Stomach (tissue), 19 donors: ENCODE data around the gene IRAK1. TPM values are rescaled to one million over a fixed set of nuclear protein-coding genes. Genes with fewer than 3 reads are reported as not detected.

Source experiments
- DNase-seq, 2 donors: peaks; one replicate each; pipeline versions ENCODE4 v3.0.0 to v3.0.0-alpha.2; 2013 to 2019
- H3K27ac ChIP-seq, 5 donors: fragments of 200-600 bp in 4 of 5; sonication (generic) in 4 of 5; one replicate each; pipeline ENCODE4 v1.5.1; 2013 to 2019; ENCODE audit warnings: mild to moderate bottlenecking in 1 of 5, moderate library complexity in 1 of 5
- H3K27me3 ChIP-seq, 3 donors: fragments of 200-600 bp; sonication (generic); one replicate each; pipeline ENCODE4 v1.5.1; 2017 to 2019; ENCODE audit warnings: mixed run types in 1 of 3
- H3K36me3 ChIP-seq, 4 donors: fragments of 200-600 bp; sonication (generic); 1 replicate in 3 of 4; 2 replicates in 1 of 4; pipeline ENCODE4 v1.5.1; 2016 to 2019
- H3K4me1 ChIP-seq, 4 donors: fragments of 200-600 bp; sonication (generic); one replicate each; pipeline ENCODE4 v1.5.1; 2016 to 2019
- H3K4me3 ChIP-seq, 4 donors: fragments of 200-600 bp; sonication (generic) in 3 of 4; one replicate each; pipeline ENCODE4 v1.5.1; 2016 to 2019; ENCODE audit warnings: mild to moderate bottlenecking in 1 of 4
- H3K9me3 ChIP-seq, 4 donors: fragments of 200-600 bp; sonication (generic); one replicate each; pipeline ENCODE4 v1.5.1; 2016 to 2019
- CTCF ChIP-seq, 7 experiments: fragments of 450-650 bp in 4 of 7; fragments of 200-600 bp in 3 of 7; sonication (generic) in 3 of 7; IDR thresholded peaks; one replicate each; pipeline ENCODE4 v1.5.1; 2016 to 2019; ENCODE audit warnings: antibody characterized with exemption in 7 of 7, control low read depth in 2 of 7, mild to moderate bottlenecking in 1 of 7
- EP300 ChIP-seq: sonication (generic); formaldehyde crosslinking; IDR thresholded peaks from one replicate; pipeline ENCODE4 v1.6.1; 2017; ENCODE audit warnings: antibody characterized with exemption
- POLR2A ChIP-seq, 4 donors: fragments of 450-650 bp; IDR thresholded peaks; one replicate each; pipeline ENCODE4 v1.6.1; 2016; ENCODE audit warnings: antibody characterized with exemption in 4 of 4, control low read depth in 2 of 4, mild to moderate bottlenecking in 1 of 4, moderate library complexity in 1 of 4
- POLR2AphosphoS5 ChIP-seq, 3 donors: sonication (generic); formaldehyde crosslinking; IDR thresholded peaks; one replicate each; pipeline ENCODE4 v1.6.1; 2016; ENCODE audit warnings: antibody characterized with exemption in 3 of 3
- WGBS, 5 donors: extraction: QIAGEN DNeasy Blood & Tissue Kit in 3 of 5; methylation state at CpG; one replicate each; pipeline versions ENCODE4 v1.1.5 to v1.1.7; 2013 to 2018; 5-methylcytosine and 5-hydroxymethylcytosine counted together
- intact Hi-C: fragments of 100-400 bp; cut with DNase I; formaldehyde crosslinking; loops from one replicate; pipeline ENCODE4 v1.15.1; 2023; ENCODE audit warnings: low total_unique reads
- long read RNA-seq, 10 donors: transcript quantifications; one replicate each; lab custom pipeline, GENCODE V29; 2026
- polyA plus RNA-seq, 3 donors: library from polyadenylated mRNA; stranded (reverse); fragments of 200-250 nt; gene quantifications; one replicate each; pipeline ENCODE4 v1.2.3, GENCODE V29; 2013
- total RNA-seq, 5 donors: library from RNA; depleted of rRNA; stranded (reverse); fragments of >200 nt; gene quantifications; one replicate each; pipeline versions ENCODE4 v1.1.0 to v1.2.3, GENCODE V29; 2014 to 2016
- donor health status: healthy with polysubstance abuse.
- donor health status: Bipolar disorder and iron deficiency.
- donor health status: healthy.

IRAK1 gene
- 100 to 1,000 TPM in 2 of 5 donors, 10 to 100 TPM in 3; 25.5 to 211 (median 75.2) TPM for total RNA-seq
- 10 to 100 TPM; 52.1 to 73.9 (median 59.1) TPM for polyA plus RNA-seq
- long read RNA-seq, donor 1, partial matches to known transcripts, result 0 of 2 reads
- long read RNA-seq, donor 1, other reads (novel, unspliced or antisense), result 0 of 2 reads
- long read RNA-seq, donor 2, partial matches to known transcripts, result 0 of 5 reads
- long read RNA-seq, donor 2, other reads (novel, unspliced or antisense), result 0 of 5 reads
- long read RNA-seq, donor 3, partial matches to known transcripts, result 0 of 2 reads
- long read RNA-seq, donor 3, other reads (novel, unspliced or antisense), result 0 of 2 reads
- long read RNA-seq, donor 4, result 0 reads
- long read RNA-seq, donor 5, partial matches to known transcripts, result 5 of 5 reads
- long read RNA-seq, donor 5, other reads (novel, unspliced or antisense), result 0 of 5 reads
- long read RNA-seq, donor 6, transcript IRAK1-203 (14 exons, 3,666 nt), result major isoform, 7 of 26 reads
- long read RNA-seq, donor 6, partial matches to known transcripts, result 14 of 26 reads
- long read RNA-seq, donor 6, other reads (novel, unspliced or antisense), result 0 of 26 reads
- long read RNA-seq, donor 7, partial matches to known transcripts, result 0 of 3 reads
- long read RNA-seq, donor 7, other reads (novel, unspliced or antisense), result 0 of 3 reads
- long read RNA-seq, donor 8, partial matches to known transcripts, result 0 of 4 reads
- long read RNA-seq, donor 8, other reads (novel, unspliced or antisense), result 0 of 4 reads
- long read RNA-seq, donor 9, result 0 reads
- long read RNA-seq, donor 10, partial matches to known transcripts, result 0 of 1 reads
- long read RNA-seq, donor 10, other reads (novel, unspliced or antisense), result 0 of 1 reads

DNA sequence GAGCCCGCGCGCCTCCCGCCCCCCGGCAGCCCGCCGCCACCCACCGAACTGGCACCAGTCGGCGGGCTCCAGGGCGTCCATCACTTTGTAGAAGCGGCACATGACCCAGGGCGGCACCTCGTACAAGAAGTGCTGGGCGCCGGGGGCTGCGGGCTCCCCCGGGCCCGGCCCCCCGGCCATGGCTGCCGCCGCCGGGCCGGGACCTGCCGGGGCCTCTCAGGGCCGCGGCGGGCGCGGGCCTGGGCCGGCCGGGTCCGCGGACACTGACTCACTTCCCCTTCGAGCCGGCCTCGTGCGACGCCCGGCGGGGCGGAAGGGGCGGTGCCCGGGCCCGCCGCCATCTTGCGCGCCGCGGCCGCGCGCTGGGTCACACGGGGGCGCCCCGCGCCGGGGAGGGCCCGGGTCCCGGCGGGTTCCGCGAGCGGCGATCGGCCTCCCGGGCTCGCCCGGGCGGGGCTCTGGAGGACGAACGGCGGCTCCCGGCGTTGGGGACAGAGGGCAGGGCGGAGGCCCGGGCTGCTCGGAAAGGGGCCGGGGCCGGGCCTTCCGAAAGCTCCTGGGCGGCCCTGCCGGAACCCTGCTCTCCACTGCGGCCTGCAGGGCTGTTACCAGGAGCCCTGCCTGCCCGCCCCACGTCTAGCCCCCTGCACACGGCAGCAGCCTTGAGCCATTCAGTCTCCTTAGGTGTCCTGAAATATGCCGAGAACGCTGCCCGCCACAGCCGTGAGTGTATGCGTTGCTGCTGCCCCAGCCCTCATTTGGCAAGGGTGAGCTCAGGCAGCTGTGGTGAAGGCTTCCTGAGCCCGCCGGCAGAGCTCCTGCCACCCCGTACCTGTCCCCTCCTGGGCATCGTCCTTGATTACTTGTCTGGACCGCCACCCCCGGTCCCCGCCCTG, at the start of gene IRAK1:
Gene IRAK1, minus strand, starts transcription at position 270 of the 896 bp plus-strand sequence. Its CDS starts 90 bp downstream, at position 180.
- peak; percentile 55 to 79 for DNase-seq
- WGBS, 5 donors, result 0 to 32% (median 6%) methylated on average over 7 to 90 of the region's 99 CpGs

GRCh38 chrX:154068560-154068959, 48.9 kb upstream of the IRAK1 start:
- no peaks in the 10 kb centered on the region for H3K36me3 ChIP-seq
- TF ChIP-seq POLR2A (IDR thresholded peaks at IDR 0.05) (no peak), CTCF (IDR thresholded peaks at IDR 0.05) (no peak), POLR2AphosphoS5 (IDR thresholded peaks at IDR 0.05) (no peak), EP300 (no peak)
- H3K4me3 ChIP-seq, result no peak overlapping the region
- intact Hi-C loops, result no loop called here
- H3K27me3 ChIP-seq, result no peaks in the 10 kb centered on the region
- peaks cover 0 to 54% (median 18%) of the 10 kb centered on the region in 4 donors for H3K4me1 ChIP-seq
- 67 to 91% (median 76%) methylated on average over 2 to 3 of the region's 3 CpGs for WGBS, 5 donors
- no peak for DNase-seq
- H3K27ac ChIP-seq, result no peak overlapping the region
- no peaks in the 10 kb centered on the region for H3K9me3 ChIP-seq

More for the DNA sequence above, at the start of gene IRAK1:
- Histone ChIP-seq H3K4me1 (peaks cover 5 to 54% (median 31%) of the 10 kb centered on the region in 4 donors), H3K9me3 (no peaks in the 10 kb centered on the region), H3K27ac (peak within 1 kb of the TSS; percentile 85 to 96 (median 86)), H3K36me3 (peaks cover 0 to 33% (median 28%) of the 10 kb centered on the region in 4 donors), H3K4me3 (peak within 1 kb of the TSS; percentile 53 to 62 (median 58)), H3K27me3 (peaks cover 0 to 5% (median 0%) of the 10 kb centered on the region in 3 donors)
- TF ChIP-seq POLR2AphosphoS5 (IDR thresholded peaks at IDR 0.05) (no peak), CTCF (IDR thresholded peaks at IDR 0.05) (no peak), EP300 (no peak), POLR2A (IDR thresholded peaks at IDR 0.05) (no peak)
- intact Hi-C loops, result no loop called here

DNA sequence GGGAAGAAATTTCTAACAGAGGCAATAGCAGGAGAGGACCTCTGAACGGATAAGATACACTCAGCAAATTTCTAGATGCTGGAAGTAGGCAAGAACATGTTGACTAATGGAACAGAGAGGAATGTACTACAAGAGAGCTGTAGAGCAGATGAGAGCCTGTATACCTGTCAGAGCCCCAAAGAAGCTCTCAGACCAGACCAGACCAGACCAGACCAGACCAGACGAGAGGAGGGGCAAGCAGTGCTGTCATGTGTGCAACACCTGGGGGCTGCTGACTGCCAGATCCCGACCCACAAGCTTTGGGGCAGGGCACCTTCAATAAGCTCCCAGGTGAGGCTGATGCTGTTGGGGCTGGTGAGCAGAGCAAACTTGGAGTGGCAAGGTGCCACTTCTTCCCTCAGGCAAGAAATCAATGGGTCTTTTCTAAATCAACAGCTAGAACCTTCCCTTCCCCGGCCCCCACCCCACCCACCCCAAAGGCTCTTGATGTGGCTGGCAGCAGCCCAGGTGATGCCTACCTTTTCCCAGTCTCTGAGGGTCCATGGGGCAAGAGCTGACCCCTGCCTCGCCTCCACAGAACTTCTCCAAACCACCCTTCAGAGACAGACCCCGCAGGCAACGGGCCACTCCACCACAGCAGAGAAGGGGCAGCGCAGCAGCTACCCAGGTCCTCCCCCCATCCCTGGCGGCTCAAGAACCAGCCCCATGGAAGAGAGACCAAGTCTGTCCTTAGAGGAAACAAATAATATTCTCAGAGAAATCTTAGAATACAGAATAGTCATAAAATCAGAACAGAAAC, 45.1 kb upstream of the IRAK1 start:
- no peaks in the 10 kb centered on the region for H3K9me3 ChIP-seq
- no peak overlapping the region for H3K4me3 ChIP-seq
- DNase-seq, result no peak
- TF ChIP-seq POLR2AphosphoS5 (IDR thresholded peaks at IDR 0.05), result no peak
- TF ChIP-seq EP300, result no peak
- TF ChIP-seq POLR2A (IDR thresholded peaks at IDR 0.05), result no peak
- no peak for TF ChIP-seq CTCF (IDR thresholded peaks at IDR 0.05)
- no peaks in the 10 kb centered on the region for H3K27me3 ChIP-seq
- WGBS, 5 donors, result 65 to 85% (median 73%) methylated on average over 7 to 9 of the region's 9 CpGs
- H3K36me3 ChIP-seq, result no peaks in the 10 kb centered on the region
- H3K27ac ChIP-seq, result no peak overlapping the region
- H3K4me1 ChIP-seq, result peaks cover 14 to 75% (median 36%) of the 10 kb centered on the region in 4 donors
- intact Hi-C loops, result no loop called here
